SK-N-SH treated with all-trans-retinoic acid at 6 μM for 48 hours (cell line): ENCODE data around the gene BMPR2.
"Not testable (repeated sequence)": the region's sequence is repeated elsewhere in the genome, so short reads cannot be mapped to it uniquely, and the experiment has no call there.

ENCODE experiments used
- ARNTL ChIP-seq: fragments of 450-650 bp; formaldehyde crosslinking; IDR thresholded peaks from 2 replicates; pipeline ENCODE4 v1.5.0; 2020; ENCODE audit warnings: low read depth, mild to moderate bottlenecking, moderate library complexity, borderline replicate concordance
- CSRNP3 ChIP-seq: fragments of 250-450 bp; sonication (Bioruptor Pico); IDR thresholded peaks from 2 replicates; pipeline ENCODE4 v1.5.1; 2021; ENCODE audit warnings: mild to moderate bottlenecking, moderate library complexity
- PATZ1 ChIP-seq: fragments of 250-450 bp; sonication (Bioruptor Pico); IDR thresholded peaks from 2 replicates; pipeline ENCODE4 v1.8.0; 2020; ENCODE audit warnings: mild to moderate bottlenecking, moderate library complexity, borderline replicate concordance
- SNAI2 ChIP-seq: fragments of 250-450 bp; sonication (Bioruptor Pico); IDR thresholded peaks from 2 replicates; pipeline ENCODE4 v1.5.0; 2020; ENCODE audit warnings: mild to moderate bottlenecking, moderate library complexity
- ZNF565 ChIP-seq: fragments of 450-650 bp; formaldehyde crosslinking; conservative IDR thresholded peaks from 2 replicates; pipeline ENCODE4 v1.5.0; 2020; ENCODE audit warnings: low read depth, mild to moderate bottlenecking, moderate library complexity

- not testable (repeated sequence) for TF ChIP-seq ZNF565 (CRISPR knock-in tag); PATZ1; CSRNP3; ARNTL (CRISPR knock-in tag); SNAI2 (CRISPR knock-in tag)
Measured at GRCh38 chr2:202582846-202583245, 206.7 kb downstream of the BMPR2 start.
